SK-N-SH (cell line): Measurements from ENCODE around the gene CAPN11. TPM values are rescaled to one million over a fixed set of nuclear protein-coding genes. Genes with fewer than 3 reads are reported as not detected.

Experiments used
- CTCF ChIA-PET: fragments of 300-600, 350-600 bp; formaldehyde crosslinking; extraction: SDS; loops from one replicate; lab custom pipeline; 2021; lab: Yijun Ruan, JAX
- POLR2A ChIA-PET: fragments of 350-600 bp; sonication (Branson Sonifier 250); formaldehyde crosslinking; extraction: SDS; loops from one replicate; lab custom pipeline; 2020; ENCODE audit warnings: antibody characterized with exemption, inconsistent platforms; lab: Yijun Ruan, JAX
- DNase-seq: peaks from one replicate; pipeline ENCODE4 v3.0.0; 2012
- H2AFZ ChIP-seq: fragments of 200-600 bp; sonication (generic); 2 replicates; pipeline ENCODE4 v1.8.1; 2016; ENCODE audit warnings: antibody characterized with exemption, mild to moderate bottlenecking, low read depth
- H3F3A ChIP-seq: fragments of 200-600 bp; sonication (generic); replicated peaks from 2 replicates; pipeline ENCODE3; 2016; ENCODE audit warnings: antibody characterized with exemption, mild to moderate bottlenecking; ENCODE audit not compliant: insufficient read depth
- H3K27ac ChIP-seq, 2 experiments: fragments of 200-500 bp in 1 of 2; fragments of 200-600 bp in 1 of 2; sonication (Bioruptor generic) in 1 of 2; sonication (generic), shearing (Covaris generic) in 1 of 2; 2 replicates each; pipeline versions ENCODE4 v1.5.1 to v1.6.1; 2014 to 2016; ENCODE audit warnings: low read depth in 2 of 2, inconsistent platforms in 1 of 2, low read length in 1 of 2, mild to moderate bottlenecking in 1 of 2, mixed read lengths in 1 of 2
- H3K27me3 ChIP-seq: fragments of 200-600 bp; sonication (generic), shearing (Covaris generic); 2 replicates; pipeline ENCODE4 v1.6.1; 2016; ENCODE audit warnings: mixed run types; ENCODE audit not compliant: insufficient read depth
- H3K36me3 ChIP-seq, 2 experiments: fragments of 200-500 bp in 1 of 2; fragments of 200-600 bp in 1 of 2; sonication (Bioruptor generic) in 1 of 2; sonication (generic) in 1 of 2; replicated peaks in 1 of 2; 2 replicates each; pipeline versions ENCODE3 to v1.5.1; 2014 to 2016; ENCODE audit warnings: low read length in 1 of 2, mild to moderate bottlenecking in 1 of 2; ENCODE audit not compliant: insufficient read depth in 2 of 2, control insufficient read depth in 1 of 2
- H3K4me1 ChIP-seq, 2 experiments: fragments of 200-500 bp in 1 of 2; fragments of 200-600 bp in 1 of 2; sonication (Bioruptor generic) in 1 of 2; sonication (generic), shearing (Covaris generic) in 1 of 2; 2 replicates each; pipeline versions ENCODE4 v1.5.1 to v1.6.1; 2014 to 2016; ENCODE audit warnings: low read depth in 1 of 2, low read length in 1 of 2, mixed run types in 1 of 2; ENCODE audit not compliant: insufficient read depth in 2 of 2, control insufficient read depth in 1 of 2
- H3K4me2 ChIP-seq: fragments of 200-600 bp; sonication (generic), shearing (Covaris generic); 2 replicates; pipeline ENCODE4 v1.6.1; 2017; ENCODE audit warnings: mixed run types
- H3K4me3 ChIP-seq, 2 experiments: fragments of 200-500 bp in 1 of 2; fragments of 200-600 bp in 1 of 2; sonication (Bioruptor generic) in 1 of 2; sonication (generic), shearing (Covaris generic) in 1 of 2; 2 replicates each; pipeline versions ENCODE4 v1.5.1 to v1.8.1; 2014 to 2016; ENCODE audit warnings: low read depth in 2 of 2, inconsistent platforms in 1 of 2, low read length in 1 of 2, mild to moderate bottlenecking in 1 of 2, mixed read lengths in 1 of 2, moderate library complexity in 1 of 2
- H3K79me2 ChIP-seq: fragments of 200-600 bp; sonication (generic); 2 replicates; pipeline ENCODE4 v1.8.1; 2017; ENCODE audit warnings: mild to moderate bottlenecking; ENCODE audit not compliant: insufficient read depth
- H3K9ac ChIP-seq: fragments of 200-600 bp; sonication (generic); 2 replicates; pipeline ENCODE4 v1.6.1; 2017; ENCODE audit warnings: mixed run types
- H3K9me2 ChIP-seq: fragments of 200-600 bp; sonication (generic); 2 replicates; pipeline ENCODE4 v1.6.1; 2017; ENCODE audit warnings: mixed run types
- H3K9me3 ChIP-seq: fragments of 200-600 bp; sonication (generic); 2 replicates; pipeline ENCODE4 v1.6.1; 2017; ENCODE audit warnings: mixed run types, mild to moderate bottlenecking, moderate library complexity
- H4K20me1 ChIP-seq: fragments of 200-600 bp; sonication (generic); 2 replicates; pipeline ENCODE4 v1.6.1; 2017; ENCODE audit warnings: mild to moderate bottlenecking, mixed run types; ENCODE audit not compliant: insufficient read depth
- CTCF ChIP-seq: fragments of 200-600 bp; sonication (generic); IDR thresholded peaks from 2 replicates; pipeline ENCODE4 v1.6.1; 2017; ENCODE audit warnings: antibody characterized with exemption, mild to moderate bottlenecking, moderate library complexity
- EP300 ChIP-seq, 2 experiments: IDR thresholded peaks; 2 replicates each; pipeline versions ENCODE4 v1.4.0 to v1.6.1; 2012; ENCODE audit warnings: borderline replicate concordance in 1 of 2, low read depth in 1 of 2, low read length in 1 of 2
- EZH2phosphoT487 ChIP-seq: fragments of 200-600 bp; sonication (generic); IDR thresholded peaks from 2 replicates; pipeline ENCODE4 v1.6.1; 2017; ENCODE audit warnings: low read depth, mixed run types, mild to moderate bottlenecking, antibody characterized with exemption, moderate library complexity, borderline replicate concordance
- FOSL2 ChIP-seq: IDR thresholded peaks from 2 replicates; pipeline ENCODE4 v1.4.0; 2012; ENCODE audit warnings: low read depth, mild to moderate bottlenecking, moderate library complexity, borderline replicate concordance
- GABPA ChIP-seq: IDR thresholded peaks from 2 replicates; pipeline ENCODE4 v1.4.0; 2012; ENCODE audit warnings: low read depth, mild to moderate bottlenecking
- IRF3 ChIP-seq: fragments of 150-350 bp; IDR thresholded peaks from 2 replicates; pipeline ENCODE4 v1.6.1; 2016; ENCODE audit warnings: mild to moderate bottlenecking, low read depth, low read length
- MAX ChIP-seq: IDR thresholded peaks from 2 replicates; pipeline ENCODE4 v1.4.0; 2012; ENCODE audit warnings: low read depth
- MXI1 ChIP-seq: IDR thresholded peaks from 2 replicates; pipeline ENCODE4 v1.6.1; 2012; ENCODE audit warnings: mild to moderate bottlenecking, low read depth, low read length, improper control_type of control experiment
- NFIC ChIP-seq: IDR thresholded peaks from 2 replicates; pipeline ENCODE4 v1.4.0; 2012; ENCODE audit warnings: borderline replicate concordance
- NRF1 ChIP-seq: IDR thresholded peaks from 2 replicates; pipeline ENCODE4 v1.6.1; 2012; ENCODE audit warnings: low read depth, mild to moderate bottlenecking, low read length
- PBX3 ChIP-seq: IDR thresholded peaks from 2 replicates; pipeline ENCODE4; 2012
- POLR2AphosphoS5 ChIP-seq: IDR thresholded peaks from 2 replicates; pipeline ENCODE4 v1.6.1; 2012; ENCODE audit warnings: low read depth, low read length
- RAD21 ChIP-seq: IDR thresholded peaks from 2 replicates; pipeline ENCODE4 v1.6.1; 2012; ENCODE audit warnings: mild to moderate bottlenecking, low read length
- RCOR1 ChIP-seq: fragments of 150-350 bp; IDR thresholded peaks from 2 replicates; pipeline ENCODE4 v1.6.1; 2017; ENCODE audit warnings: antibody characterized with exemption, low read length
- RFX5 ChIP-seq: IDR thresholded peaks from 2 replicates; pipeline ENCODE4 v1.6.1; 2012; ENCODE audit warnings: mild to moderate bottlenecking, improper control_type of control experiment, low read length
- RXRA ChIP-seq: IDR thresholded peaks from 2 replicates; pipeline ENCODE4 v1.4.0; 2012; ENCODE audit warnings: low read depth, mild to moderate bottlenecking, borderline replicate concordance
- SIN3A ChIP-seq: IDR thresholded peaks from 2 replicates; pipeline ENCODE4 v1.6.1; 2012; ENCODE audit warnings: low read depth, mild to moderate bottlenecking, low read length, moderate library complexity, borderline replicate concordance
- SMC3 ChIP-seq: IDR thresholded peaks from 2 replicates; pipeline ENCODE4 v1.6.1; 2012; ENCODE audit warnings: low read depth, low read length, improper control_type of control experiment
- TAF1 ChIP-seq: IDR thresholded peaks from 2 replicates; pipeline ENCODE4 v1.6.1; 2012; ENCODE audit warnings: low read depth, mild to moderate bottlenecking, low read length, moderate library complexity, borderline replicate concordance
- USF2 ChIP-seq: fragments of 150-350 bp; IDR thresholded peaks from 2 replicates; pipeline ENCODE4 v1.6.1; 2017; ENCODE audit warnings: antibody characterized with exemption, low read length, low read depth, borderline replicate concordance
- YY1 ChIP-seq: IDR thresholded peaks from 2 replicates; pipeline ENCODE4 v1.4.0; 2012; ENCODE audit warnings: low read depth, mild to moderate bottlenecking
- ZBTB33 ChIP-seq: IDR thresholded peaks from 2 replicates; pipeline ENCODE4 v1.4.0; 2012; ENCODE audit warnings: low read depth, borderline replicate concordance
- WGBS: methylation state at CpG from one replicate; pipeline ENCODE4 v1.1.6; 2017; ENCODE audit warnings: low lambda C conversion rate; 5-methylcytosine and 5-hydroxymethylcytosine counted together
- polyA plus RNA-seq, 3 experiments: library from polyadenylated mRNA; depleted of rRNA; stranded (reverse); fragments of >200 nt; gene quantifications; 2 replicates each; pipeline ENCODE4 v1.2.3, GENCODE V29; 2012

The CAPN11 gene
- polyA plus RNA-seq, 1 of the 3 experiments (the other 2 are of a cell fraction), result not detected

GRCh38 chr6:44116641-44117382 lies 41.8 kb upstream of the CAPN11 start:
- WGBS, result 29% methylated on average over 4 of the region's 4 CpGs
- Histone ChIP-seq H4K20me1 (peaks cover 25% of the 10 kb centered on the region), H3K9me3 (no peaks in the 10 kb centered on the region), H3K27ac (peak overlapping the region; percentile 61 to 77), H3K79me2 (peaks cover 84% of the 10 kb centered on the region), H3K36me3 (peaks cover 15 to 22% of the 10 kb centered on the region in 2 experiments), H3K9me2 (no peaks in the 10 kb centered on the region), H3K4me1 (peaks cover 20 to 33% of the 10 kb centered on the region in 2 experiments; a peak in 2 of 4 replicates), H2AFZ (no peak overlapping the region), H3K27me3 (no peaks in the 10 kb centered on the region), H3K4me2 (peak overlapping the region; percentile 66), H3K4me3 (peak overlapping the region in 1 of 2 experiments; percentile 4; a peak in 1 of 4 replicates), H3F3A (peaks cover 7% of the 10 kb centered on the region), H3K9ac (peak overlapping the region; percentile 46; the same call in 1 of the 2 replicates)
- CTCF ChIA-PET, result interaction anchor here (1.3 to 12.1 kb wide), 6 partner anchors 10 to 188 kb away, joined by 3 to 103 read pairs (median 4); no protein-coding TSS in a partner anchor
- POLR2A ChIA-PET, result no interaction called here
- DNase-seq, result no peak
- TF ChIP-seq RXRA (peak; percentile 12; the same call in 1 of the 2 replicates), RAD21 (no peak), NRF1 (no peak), RCOR1 (no peak), SMC3 (no peak), EP300 (IDR thresholded peaks at IDR 0.05; ENCODE audit: borderline replicate concordance in 1 of 2, low read depth in 1 of 2, low read length in 1 of 2) (no peak), MAX (0 out of 2 replicates have a peak, but pooled peaks have one; percentile 21), EZH2phosphoT487 (no peak), SIN3A (no peak), ZBTB33 (no peak), IRF3 (no peak), USF2 (no peak), GABPA (no peak), CTCF (no peak), FOSL2 (peak; percentile 30; the same call in 1 of the 2 replicates), POLR2AphosphoS5 (0 out of 2 replicates have a peak, but pooled peaks have one; percentile 9), TAF1 (no peak), PBX3 (0 out of 2 replicates have a peak, but pooled peaks have one; percentile 26), NFIC (peak; percentile 18; the same call in 1 of the 2 replicates), RFX5 (no peak), MXI1 (no peak), YY1 (no peak)
